Glutamatergic neuron (in vitro differentiated cells): ENCODE data around the gene ANXA6. TPM values are rescaled to one million over a fixed set of nuclear protein-coding genes. Genes with fewer than 3 reads are reported as not detected.

Experiments used
- DNase-seq: peaks from one replicate; pipeline ENCODE4 v3.0.0; 2022
- H3K27ac Mint-ChIP-seq: one replicate; pipeline ENCODE4 v1.8.0; 2020; ENCODE audit warnings: mild to moderate bottlenecking, mixed read lengths, inconsistent platforms; ENCODE audit not compliant: unreplicated experiment
- H3K27me3 Mint-ChIP-seq: one replicate; pipeline ENCODE4 v1.8.0; 2020; ENCODE audit warnings: mild to moderate bottlenecking, moderate library complexity, mixed read lengths, inconsistent platforms; ENCODE audit not compliant: unreplicated experiment
- H3K36me3 Mint-ChIP-seq: one replicate; pipeline ENCODE4 v1.8.0; 2020; ENCODE audit warnings: mild to moderate bottlenecking, mixed read lengths, inconsistent platforms; ENCODE audit not compliant: unreplicated experiment
- H3K4me1 Mint-ChIP-seq: one replicate; pipeline ENCODE4 v1.8.0; 2020; ENCODE audit warnings: mild to moderate bottlenecking, low read depth, mixed read lengths, inconsistent platforms; ENCODE audit not compliant: unreplicated experiment
- H3K4me3 Mint-ChIP-seq: one replicate; pipeline ENCODE4 v1.8.0; 2020; ENCODE audit warnings: mild to moderate bottlenecking, mixed read lengths, inconsistent platforms; ENCODE audit not compliant: unreplicated experiment
- H3K9me3 Mint-ChIP-seq: one replicate; pipeline ENCODE4 v1.8.0; 2020; ENCODE audit warnings: mild to moderate bottlenecking, moderate library complexity, mixed read lengths, inconsistent platforms; ENCODE audit not compliant: unreplicated experiment
- CTCF ChIP-seq: fragments of 200-600 bp; sonication (generic); IDR thresholded peaks from one replicate; pipeline ENCODE4 v1.5.0; 2021; ENCODE audit not compliant: partially characterized antibody, unreplicated experiment
- total RNA-seq: library from RNA; stranded (reverse); fragmentation: NEBNext Ultra II Directional; extraction: Animal tissue kit (Norgen Biotek cat#: 25700); gene quantifications from one replicate; pipeline ENCODE4 v1.2.1, GENCODE V29; 2021; ENCODE audit not compliant: unreplicated experiment

Gene ANXA6
- total RNA-seq, 1 donor from 2014 or later = 143 TPM

GRCh38 chr5:151195622-151196021 lies 38.0 kb upstream of the ANXA6 start:
- H3K9me3 Mint-ChIP-seq = no peaks in the 10 kb centered on the region
- H3K27me3 Mint-ChIP-seq = no peaks in the 10 kb centered on the region
- H3K4me3 Mint-ChIP-seq = no peak overlapping the region
- no peaks in the 10 kb centered on the region for H3K36me3 Mint-ChIP-seq
- H3K4me1 Mint-ChIP-seq = no peaks in the 10 kb centered on the region
- DNase-seq = no peak
- TF ChIP-seq CTCF = no peak
- H3K27ac Mint-ChIP-seq = no peak overlapping the region

GRCh38 chr5:151192626-151193025 lies 35.0 kb upstream of the ANXA6 start:
- Mint-ChIP-seq H3K27me3 (no peaks in the 10 kb centered on the region), H3K4me1 (no peaks in the 10 kb centered on the region)
- DNase-seq = no peak

GRCh38 chr5:151191661-151192060 lies 34.1 kb upstream of the ANXA6 start:
- Mint-ChIP-seq H3K27me3 (no peaks in the 10 kb centered on the region), H3K4me3 (no peak overlapping the region), H3K27ac (no peak overlapping the region), H3K4me1 (no peaks in the 10 kb centered on the region), H3K9me3 (no peaks in the 10 kb centered on the region), H3K36me3 (peaks cover 21% of the 10 kb centered on the region)
- TF ChIP-seq CTCF = no peak
- no peak for DNase-seq

More at GRCh38 chr5:151192626-151193025, 35.0 kb upstream of the ANXA6 start:
- Mint-ChIP-seq H3K36me3 (peaks cover 17% of the 10 kb centered on the region), H3K4me3 (no peak overlapping the region), H3K9me3 (no peaks in the 10 kb centered on the region), H3K27ac (no peak overlapping the region)
- no peak for TF ChIP-seq CTCF

- no peak overlapping the region for H3K27ac Mint-ChIP-seq
These were observed 31.6 kb upstream of the ANXA6 start for GRCh38 chr5:151189151-151189550.

GRCh38 chr5:151186538-151186937 lies 29.0 kb upstream of the ANXA6 start:
- Mint-ChIP-seq H3K27ac (no peak overlapping the region), H3K27me3 (no peaks in the 10 kb centered on the region), H3K4me3 (no peak overlapping the region), H3K36me3 (peaks cover 23% of the 10 kb centered on the region), H3K9me3 (no peaks in the 10 kb centered on the region), H3K4me1 (peaks cover 19% of the 10 kb centered on the region)
- TF ChIP-seq CTCF = no peak
- DNase-seq = no peak

More at GRCh38 chr5:151189151-151189550, 31.6 kb upstream of the ANXA6 start:
- Mint-ChIP-seq H3K4me1 (peaks cover 3% of the 10 kb centered on the region), H3K9me3 (no peaks in the 10 kb centered on the region), H3K4me3 (no peak overlapping the region), H3K36me3 (peaks cover 23% of the 10 kb centered on the region), H3K27me3 (no peaks in the 10 kb centered on the region)
- no peak for DNase-seq
- no peak for TF ChIP-seq CTCF
